MM.1S (cell line): ENCODE measurements around the gene CYP39A1.

Source experiments
- DNase-seq: peaks from one replicate; pipeline ENCODE4 v3.0.0-alpha.2; 2015
- H2AFZ ChIP-seq: fragments of 300-600 bp; sonication (generic); 2 replicates; pipeline ENCODE4 v1.6.0; 2016; ENCODE audit warnings: antibody characterized with exemption, low read length
- H3F3A ChIP-seq: fragments of 300-600 bp; sonication (generic); 2 replicates; pipeline ENCODE4 v1.6.1; 2016; ENCODE audit warnings: mild to moderate bottlenecking, antibody characterized with exemption, low read length, moderate library complexity, mixed read lengths; ENCODE audit not compliant: insufficient read depth
- H3K27ac ChIP-seq: fragments of 300-600 bp; sonication (generic); 2 replicates; pipeline ENCODE4 v1.5.1; 2016; ENCODE audit warnings: mild to moderate bottlenecking, low read length
- H3K27me3 ChIP-seq: fragments of 300-600 bp; sonication (generic); replicated peaks from 2 replicates; pipeline ENCODE4 v1.6.0; 2016; ENCODE audit warnings: low read length; ENCODE audit not compliant: insufficient read depth
- H3K36me3 ChIP-seq: fragments of 300-600 bp; sonication (generic); replicated peaks from 2 replicates; pipeline ENCODE4 v1.6.1; 2016; ENCODE audit warnings: mild to moderate bottlenecking, low read length, mixed read lengths; ENCODE audit not compliant: insufficient read depth
- H3K4me1 ChIP-seq: fragments of 300-600 bp; sonication (generic); 2 replicates; pipeline ENCODE4 v1.6.1; 2016; ENCODE audit warnings: low read length, mixed read lengths
- H3K4me2 ChIP-seq: fragments of 300-600 bp; sonication (generic); 2 replicates; pipeline ENCODE4 v1.6.0; 2016; ENCODE audit warnings: low read depth, low read length
- H3K4me3 ChIP-seq: fragments of 300-600 bp; sonication (generic); 2 replicates; pipeline ENCODE4 v1.5.1; 2016; ENCODE audit warnings: low read length, mixed read lengths
- H3K79me2 ChIP-seq: fragments of 300-600 bp; sonication (generic); 2 replicates; pipeline ENCODE4 v1.6.1; 2016; ENCODE audit warnings: mixed run types, low read length, mixed read lengths
- H3K9ac ChIP-seq: fragments of 300-600 bp; sonication (generic); 2 replicates; pipeline ENCODE4 v1.6.1; 2016; ENCODE audit warnings: low read length, mixed read lengths
- H3K9me2 ChIP-seq: fragments of 300-600 bp; sonication (generic); replicated peaks from 2 replicates; pipeline ENCODE4 v1.6.1; 2016; ENCODE audit warnings: mild to moderate bottlenecking, low read length, mixed read lengths; ENCODE audit not compliant: insufficient read depth
- H3K9me3 ChIP-seq: fragments of 300-600 bp; sonication (generic); replicated peaks from 2 replicates; pipeline ENCODE4 v1.6.1; 2016; ENCODE audit warnings: mild to moderate bottlenecking, low read length, mixed read lengths; ENCODE audit not compliant: insufficient read depth
- H4K20me1 ChIP-seq: fragments of 300-600 bp; sonication (generic); 2 replicates; pipeline ENCODE4 v1.6.1; 2016; ENCODE audit warnings: mild to moderate bottlenecking, low read length, moderate library complexity, mixed read lengths; ENCODE audit not compliant: insufficient read depth
- EZH2 ChIP-seq: fragments of 300-600 bp; sonication (generic); optimal IDR thresholded peaks from 2 replicates; pipeline ENCODE3; 2017; ENCODE audit warnings: low read depth, mild to moderate bottlenecking, antibody characterized with exemption, low read length, mixed read lengths
- EZH2phosphoT487 ChIP-seq: fragments of 300-600 bp; sonication (generic); IDR thresholded peaks from 2 replicates; pipeline ENCODE4 v1.6.1; 2018; ENCODE audit warnings: antibody characterized with exemption, low read length
- TF ChIP-seq, protein P1 (sequence below): fragments of 300-600 bp; sonication (generic); IDR thresholded peaks from 2 replicates; pipeline ENCODE4 v1.5.1; 2016; ENCODE audit warnings: antibody characterized with exemption, low read length, mixed read lengths

The CYP39A1 gene

DNA sequence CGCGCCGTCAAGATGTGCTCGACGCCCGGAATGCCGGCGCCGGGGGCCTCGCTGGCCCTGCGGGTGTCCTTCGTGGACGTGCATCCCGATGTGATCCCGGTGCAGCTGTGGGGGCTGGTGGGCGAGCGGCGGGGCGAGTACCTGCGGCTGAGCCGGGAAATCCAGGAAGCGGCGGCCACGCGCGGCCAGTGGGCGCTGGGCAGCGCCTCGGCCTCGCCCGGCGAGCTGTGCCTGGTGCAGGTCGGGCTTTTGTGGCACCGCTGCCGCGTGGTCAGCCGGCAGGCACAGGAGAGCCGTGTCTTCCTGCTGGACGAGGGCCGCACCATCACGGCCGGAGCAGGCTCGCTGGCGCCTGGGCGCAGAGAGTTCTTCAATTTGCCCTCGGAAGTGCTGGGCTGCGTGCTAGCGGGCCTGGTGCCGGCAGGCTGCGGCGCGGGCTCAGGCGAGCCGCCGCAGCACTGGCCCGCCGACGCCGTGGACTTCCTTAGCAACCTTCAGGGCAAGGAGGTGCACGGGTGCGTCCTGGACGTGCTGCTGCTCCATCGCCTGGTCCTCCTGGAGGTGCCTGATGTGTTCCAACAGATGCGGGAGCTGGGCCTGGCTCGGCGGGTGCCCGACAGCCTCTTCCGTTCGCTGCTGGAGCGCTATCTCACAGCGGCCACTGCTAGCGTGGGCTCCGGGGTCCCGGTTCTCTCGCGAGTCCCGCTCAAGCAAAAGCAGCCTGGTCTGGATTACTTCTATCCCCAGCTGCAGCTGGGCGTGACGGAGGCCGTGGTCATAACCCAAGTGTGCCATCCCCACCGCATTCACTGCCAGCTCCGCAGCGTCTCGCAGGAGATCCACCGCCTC lies 35.7 kb upstream of the CYP39A1 start:
- no peaks in the 10 kb centered on the region for H3K4me1 ChIP-seq
- H3K9me2 ChIP-seq, result no peaks in the 10 kb centered on the region
- DNase-seq, result no peak
- H3K36me3 ChIP-seq, result no peaks in the 10 kb centered on the region
- H3K9ac ChIP-seq, result no peak overlapping the region
- no peaks in the 10 kb centered on the region for H3K27me3 ChIP-seq
- no peak overlapping the region for H3K4me3 ChIP-seq
- H3K79me2 ChIP-seq, result no peaks in the 10 kb centered on the region
- no peaks in the 10 kb centered on the region for H3K9me3 ChIP-seq
- H3K4me2 ChIP-seq, result no peak overlapping the region
- no peak for TF ChIP-seq EZH2phosphoT487
- TF ChIP-seq EZH2, result no peak
- TF ChIP-seq, protein P1, sequence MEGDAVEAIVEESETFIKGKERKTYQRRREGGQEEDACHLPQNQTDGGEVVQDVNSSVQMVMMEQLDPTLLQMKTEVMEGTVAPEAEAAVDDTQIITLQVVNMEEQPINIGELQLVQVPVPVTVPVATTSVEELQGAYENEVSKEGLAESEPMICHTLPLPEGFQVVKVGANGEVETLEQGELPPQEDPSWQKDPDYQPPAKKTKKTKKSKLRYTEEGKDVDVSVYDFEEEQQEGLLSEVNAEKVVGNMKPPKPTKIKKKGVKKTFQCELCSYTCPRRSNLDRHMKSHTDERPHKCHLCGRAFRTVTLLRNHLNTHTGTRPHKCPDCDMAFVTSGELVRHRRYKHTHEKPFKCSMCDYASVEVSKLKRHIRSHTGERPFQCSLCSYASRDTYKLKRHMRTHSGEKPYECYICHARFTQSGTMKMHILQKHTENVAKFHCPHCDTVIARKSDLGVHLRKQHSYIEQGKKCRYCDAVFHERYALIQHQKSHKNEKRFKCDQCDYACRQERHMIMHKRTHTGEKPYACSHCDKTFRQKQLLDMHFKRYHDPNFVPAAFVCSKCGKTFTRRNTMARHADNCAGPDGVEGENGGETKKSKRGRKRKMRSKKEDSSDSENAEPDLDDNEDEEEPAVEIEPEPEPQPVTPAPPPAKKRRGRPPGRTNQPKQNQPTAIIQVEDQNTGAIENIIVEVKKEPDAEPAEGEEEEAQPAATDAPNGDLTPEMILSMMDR, result no peak
- H2AFZ ChIP-seq, result no peak overlapping the region
- no peaks in the 10 kb centered on the region for H3F3A ChIP-seq
- H4K20me1 ChIP-seq, result no peaks in the 10 kb centered on the region
- no peak overlapping the region for H3K27ac ChIP-seq

DNA sequence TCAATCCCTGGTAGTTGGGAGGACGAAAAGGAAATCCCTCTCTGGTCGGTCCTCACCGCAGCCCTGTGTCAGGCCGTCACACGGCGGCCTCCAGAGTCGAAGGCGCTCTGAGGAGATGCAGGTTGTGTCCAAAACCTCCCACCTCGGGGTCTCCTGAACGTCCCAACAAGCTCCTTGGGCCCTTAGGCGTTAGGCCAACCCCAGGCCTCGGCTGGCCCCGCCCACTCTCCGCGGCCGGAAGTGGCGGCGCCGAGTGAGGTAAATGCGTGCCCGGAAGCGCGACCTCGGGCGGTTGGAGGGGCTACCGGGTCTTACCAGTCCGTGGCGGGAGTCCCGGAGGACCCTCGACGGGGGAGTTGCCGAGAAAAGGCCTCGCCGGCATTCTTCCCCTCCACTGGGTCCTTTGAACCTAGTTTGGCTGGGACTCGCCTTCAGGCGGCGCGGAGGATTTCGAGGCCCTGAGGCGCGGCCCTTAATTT lies 35.0 kb upstream of the CYP39A1 start, which contains the start of gene TDRD6:
Gene TDRD6 (plus strand): TSS at position 267 of the 479 bp plus-strand sequence. CDS start 244 bp downstream, outside the sequence.
- no peaks in the 10 kb centered on the region for H4K20me1 ChIP-seq
- H3K27ac ChIP-seq, result no peak within 1 kb of the TSS
- H3K36me3 ChIP-seq, result no peaks in the 10 kb centered on the region
- no peaks in the 10 kb centered on the region for H3K9me3 ChIP-seq
- no peak within 1 kb of the TSS for H2AFZ ChIP-seq
- no peaks in the 10 kb centered on the region for H3F3A ChIP-seq
- no peak for DNase-seq
- H3K4me3 ChIP-seq, result no peak within 1 kb of the TSS
- no peak within 1 kb of the TSS for H3K4me2 ChIP-seq
- no peaks in the 10 kb centered on the region for H3K9me2 ChIP-seq
- no peaks in the 10 kb centered on the region for H3K4me1 ChIP-seq
- no peaks in the 10 kb centered on the region for H3K27me3 ChIP-seq
- H3K9ac ChIP-seq, result no peak within 1 kb of the TSS
- H3K79me2 ChIP-seq, result no peaks in the 10 kb centered on the region
- TF ChIP-seq EZH2phosphoT487 (no peak), EZH2 (no peak)
- TF ChIP-seq, protein P1, result no peak

DNA sequence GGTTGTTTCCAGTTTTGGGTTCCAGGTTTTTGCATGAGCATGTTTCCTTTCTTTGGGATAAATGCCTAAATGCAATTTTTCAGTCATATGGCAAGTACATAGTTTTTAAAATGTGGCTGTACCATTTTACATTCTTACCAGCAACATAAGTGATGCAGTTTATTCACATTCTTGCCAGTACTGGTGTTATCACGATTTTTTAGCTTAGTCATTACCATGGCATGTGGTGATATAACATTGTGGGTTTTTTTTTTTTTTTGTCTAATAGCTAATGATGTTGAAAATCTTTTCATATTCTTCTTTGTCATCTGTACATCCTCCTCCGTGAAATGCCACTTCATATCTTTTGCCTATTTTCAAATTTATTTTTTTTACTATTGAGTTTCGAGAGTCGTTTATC lies 32.2 kb upstream of the CYP39A1 start:
- no peaks in the 10 kb centered on the region for H3K27me3 ChIP-seq
- no peak overlapping the region for H3K4me3 ChIP-seq
- no peaks in the 10 kb centered on the region for H3F3A ChIP-seq
- DNase-seq, result no peak
- H3K4me2 ChIP-seq, result no peak overlapping the region
- H3K36me3 ChIP-seq, result no peaks in the 10 kb centered on the region
- H3K27ac ChIP-seq, result no peak overlapping the region
- no peaks in the 10 kb centered on the region for H3K9me3 ChIP-seq
- no peaks in the 10 kb centered on the region for H3K9me2 ChIP-seq
- no peak overlapping the region for H3K9ac ChIP-seq
- no peak overlapping the region for H2AFZ ChIP-seq
- TF ChIP-seq EZH2phosphoT487 (no peak), EZH2 (no peak)
- TF ChIP-seq, protein P1, result no peak
- no peaks in the 10 kb centered on the region for H4K20me1 ChIP-seq
- H3K79me2 ChIP-seq, result no peaks in the 10 kb centered on the region
- H3K4me1 ChIP-seq, result no peaks in the 10 kb centered on the region
